T-helper 2 cell treated with Interferon-gamma antibody and Interleukin-4, amounts not matched to agents 100 ng/mL and 5 ng/mL, for 36 hours (primary cell): ENCODE measurements around the gene PRF1. TPM values are rescaled to one million over a fixed set of nuclear protein-coding genes. Genes with fewer than 3 reads are reported as not detected.
"Not testable (repeated sequence)": the region's sequence is repeated elsewhere in the genome, so short reads cannot be mapped to it uniquely, and the experiment has no call there.

Source experiments
- intact Hi-C: fragments of 100-400 bp; cut with micrococcal nuclease; formaldehyde crosslinking; loops from one replicate; pipeline ENCODE4 v1.15.1; 2023
- total RNA-seq: library from RNA; stranded (reverse); gene quantifications from 2 replicates; pipeline ENCODE4 v1.2.3, GENCODE V29; 2022

The PRF1 gene
- total RNA-seq, 1 donor from 2014 or later = 78.3 TPM

DNA sequence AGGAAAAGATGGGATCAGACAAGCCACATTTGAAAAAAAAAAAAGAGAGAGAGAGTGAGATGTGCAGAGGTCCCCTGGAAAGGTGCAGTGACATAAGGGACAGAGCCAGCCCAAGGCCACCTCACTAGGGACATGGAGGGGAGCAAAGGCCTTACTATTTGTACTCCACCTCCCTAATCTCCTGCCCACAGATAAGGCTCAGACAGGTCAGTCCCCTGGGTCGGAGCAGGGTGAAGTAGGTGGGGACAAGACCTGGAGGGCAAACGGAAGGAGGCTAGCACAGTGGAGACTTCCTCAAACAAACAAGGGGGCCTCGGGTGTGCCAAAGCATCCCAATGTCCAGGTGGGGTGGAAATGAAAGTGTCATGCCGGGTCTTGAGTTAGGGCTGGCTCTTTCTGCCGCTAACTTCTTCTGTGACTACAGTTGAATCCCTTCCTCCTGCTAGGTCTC, 7.0 kb downstream of the PRF1 start:
- intact Hi-C loops = no loop called here

DNA sequence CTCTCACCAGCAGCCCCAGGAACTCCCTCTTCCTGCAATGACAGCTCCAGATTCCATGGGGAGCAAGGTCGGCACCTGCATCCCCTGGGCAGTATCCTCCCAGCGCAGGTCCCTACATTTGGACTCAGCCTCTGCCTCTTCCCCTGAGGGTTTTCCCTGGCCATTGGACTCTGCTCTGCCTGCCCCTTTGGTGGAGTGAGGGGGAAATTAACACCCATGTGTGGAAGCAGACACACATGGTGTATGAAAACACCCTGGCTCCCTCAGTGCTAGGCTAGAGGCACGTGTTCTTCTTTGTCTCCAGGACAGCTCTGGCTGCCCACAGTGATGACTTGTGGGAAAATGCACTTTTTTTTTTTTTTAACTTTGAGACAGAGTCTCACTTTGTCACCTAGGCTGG, 8.4 kb downstream of the PRF1 start:
- intact Hi-C loops = no loop called here

DNA sequence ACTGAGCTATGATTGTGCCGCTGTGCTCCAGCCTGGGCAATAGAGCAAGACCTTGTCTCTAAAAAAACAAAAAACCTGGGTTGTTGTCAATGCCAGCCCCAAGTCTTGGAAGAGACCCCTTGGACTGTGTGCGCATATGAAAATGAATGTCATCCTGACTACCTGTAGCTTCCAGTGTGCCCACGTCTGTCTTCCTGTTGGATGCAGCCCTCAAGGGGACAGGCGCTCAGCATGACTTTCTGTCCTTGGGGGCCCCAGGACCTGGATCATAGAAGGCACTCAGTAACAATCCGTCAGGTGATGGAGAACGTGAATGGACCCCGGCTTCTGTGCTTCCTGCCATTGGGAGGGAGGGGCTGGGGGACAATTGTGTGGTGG, 9.0 kb downstream of the PRF1 start:
- intact Hi-C loops = no loop called here

DNA sequence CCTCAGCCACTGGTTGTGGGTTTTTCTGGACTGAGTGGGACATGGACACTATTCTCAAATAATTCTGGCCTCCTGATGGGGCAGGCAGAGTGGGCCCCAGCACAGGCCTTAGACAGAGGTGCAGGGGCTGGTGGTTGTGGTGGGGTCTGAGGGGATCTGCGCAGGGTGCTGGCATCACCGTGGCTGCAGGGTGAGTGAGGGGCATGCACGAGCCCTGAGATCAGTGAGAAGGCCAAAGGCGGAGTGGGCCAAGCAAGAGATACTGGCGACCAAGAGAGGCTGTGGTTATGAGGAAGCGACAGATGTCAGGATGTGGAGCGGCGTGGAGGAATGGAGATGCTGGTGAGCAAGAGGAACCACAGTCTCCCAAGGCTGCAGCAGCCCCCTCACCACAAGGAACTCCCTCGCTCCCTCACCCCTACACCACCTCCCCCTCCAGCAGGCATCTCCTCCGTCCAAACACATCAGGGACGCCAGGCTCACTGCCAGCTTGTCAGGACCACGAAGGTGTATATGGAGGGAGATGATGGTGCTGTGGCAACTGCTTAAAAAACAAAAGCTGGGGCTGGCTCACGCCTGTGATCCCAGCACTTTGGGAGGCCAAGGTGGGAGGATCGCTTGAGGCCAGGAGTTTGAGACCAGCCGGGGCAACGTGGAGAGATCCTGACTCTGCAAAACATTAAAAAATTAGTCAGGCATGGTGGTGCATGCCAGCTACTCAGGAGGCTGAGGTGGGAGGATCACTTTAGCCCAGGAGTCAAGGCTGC, 9.6 kb downstream of the PRF1 start:
- intact Hi-C loops = no loop called here

DNA sequence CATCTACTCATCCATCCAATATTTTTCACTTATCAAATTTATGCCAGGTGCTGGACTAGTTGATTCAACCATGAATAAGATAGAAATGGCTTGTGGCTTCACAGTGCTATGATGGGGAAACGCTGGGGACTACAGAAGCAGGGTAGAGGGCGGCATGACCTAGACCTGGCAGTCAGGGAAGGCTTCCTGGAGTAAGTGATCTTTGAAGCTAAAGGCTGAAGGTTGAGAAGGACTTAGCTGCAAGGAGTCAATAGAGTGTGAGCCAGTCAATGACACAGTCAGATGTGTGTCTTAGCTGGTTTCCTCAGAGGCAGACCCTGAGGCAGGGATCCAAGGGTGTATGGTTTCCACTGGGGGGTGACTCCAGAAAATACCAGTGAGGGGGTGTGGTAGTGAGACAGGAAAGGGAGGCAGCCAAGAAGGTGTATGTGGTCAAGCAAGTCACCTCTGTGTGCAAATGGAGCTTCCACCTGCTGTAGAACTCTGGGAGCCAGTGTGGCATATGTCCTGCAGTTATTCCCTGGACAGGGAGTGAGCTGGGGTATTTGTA, 10.3 kb downstream of the PRF1 start:
- intact Hi-C loops = no loop called here

DNA sequence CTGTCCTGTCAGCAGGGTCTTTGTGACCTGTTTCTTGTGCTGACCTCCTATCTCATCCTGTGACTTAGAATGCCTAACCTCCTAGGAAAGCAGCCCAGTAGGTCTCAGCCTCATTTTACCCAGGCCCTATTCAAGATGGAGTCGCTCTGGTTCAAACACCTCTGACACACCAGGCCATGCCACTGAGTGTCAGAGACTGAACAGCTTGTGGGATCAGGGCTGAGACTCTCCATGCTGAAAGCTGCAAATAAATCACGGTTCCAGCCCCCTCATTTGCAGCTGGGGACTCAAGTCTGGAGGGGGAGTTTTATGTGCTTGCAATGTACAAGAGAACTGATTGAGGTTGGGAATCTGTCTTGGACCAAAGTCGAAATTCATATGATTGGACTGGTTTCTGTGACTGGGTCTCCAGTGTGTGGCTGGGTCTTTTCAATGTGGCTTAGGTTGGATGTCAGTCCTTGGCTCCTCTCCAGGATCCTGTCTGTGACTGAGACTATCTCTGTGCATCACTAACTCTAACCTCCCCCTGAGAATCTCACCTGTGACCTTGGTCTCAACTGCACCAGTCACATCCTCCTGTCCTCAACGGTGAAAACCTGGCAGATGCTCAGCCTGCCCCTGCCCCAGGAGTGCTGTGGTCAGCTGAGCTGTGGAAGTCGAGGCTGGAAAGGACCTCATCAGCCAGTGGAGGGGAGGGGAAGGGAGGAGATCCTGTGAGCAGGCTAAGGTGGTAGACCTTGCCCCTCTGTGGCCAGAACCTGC, 11.7 kb downstream of the PRF1 start:
- intact Hi-C loops = no loop called here

DNA sequence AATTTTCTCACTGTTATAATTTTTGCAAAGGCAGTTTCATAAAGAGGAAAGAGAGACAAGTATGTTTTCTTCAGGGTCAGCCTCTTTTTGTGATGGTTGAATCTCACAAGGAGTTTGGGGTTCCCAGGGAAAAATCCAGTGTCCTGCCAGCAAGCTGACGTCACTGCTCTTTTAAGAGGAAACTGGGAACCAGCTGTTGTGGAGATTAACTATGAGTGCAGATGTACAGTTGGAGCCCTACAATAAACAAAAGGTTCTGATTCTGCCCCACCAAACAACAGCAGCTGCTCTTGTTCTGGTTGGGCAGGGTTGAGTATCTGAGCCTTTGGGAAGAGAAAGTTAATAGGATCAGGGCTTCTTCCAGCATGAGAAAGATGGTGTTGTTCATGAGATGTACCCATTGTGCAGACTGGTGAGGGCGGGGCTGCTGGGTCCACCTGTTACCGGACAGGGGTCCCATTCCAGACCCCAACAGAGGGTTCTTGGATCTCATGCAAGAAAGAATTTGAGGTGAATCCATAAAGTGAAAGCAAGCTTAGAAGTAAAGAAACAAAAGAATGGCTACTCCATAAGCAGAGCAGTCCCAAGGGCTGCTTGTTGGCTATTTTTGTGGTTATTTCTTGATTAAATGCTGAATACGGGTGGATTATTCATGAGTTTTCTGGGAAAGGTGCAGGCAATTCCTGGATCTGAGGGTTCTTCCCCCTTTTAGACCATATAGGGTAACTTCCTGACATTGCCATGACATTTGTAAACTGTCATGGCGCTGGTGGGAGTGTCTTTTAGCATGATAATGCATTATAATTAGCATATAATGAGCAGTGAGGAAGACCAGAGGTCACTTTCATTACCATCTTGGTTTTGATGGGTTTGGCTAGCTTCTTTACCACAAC, 12.5 kb downstream of the PRF1 start:
- intact Hi-C loops = no loop called here

DNA sequence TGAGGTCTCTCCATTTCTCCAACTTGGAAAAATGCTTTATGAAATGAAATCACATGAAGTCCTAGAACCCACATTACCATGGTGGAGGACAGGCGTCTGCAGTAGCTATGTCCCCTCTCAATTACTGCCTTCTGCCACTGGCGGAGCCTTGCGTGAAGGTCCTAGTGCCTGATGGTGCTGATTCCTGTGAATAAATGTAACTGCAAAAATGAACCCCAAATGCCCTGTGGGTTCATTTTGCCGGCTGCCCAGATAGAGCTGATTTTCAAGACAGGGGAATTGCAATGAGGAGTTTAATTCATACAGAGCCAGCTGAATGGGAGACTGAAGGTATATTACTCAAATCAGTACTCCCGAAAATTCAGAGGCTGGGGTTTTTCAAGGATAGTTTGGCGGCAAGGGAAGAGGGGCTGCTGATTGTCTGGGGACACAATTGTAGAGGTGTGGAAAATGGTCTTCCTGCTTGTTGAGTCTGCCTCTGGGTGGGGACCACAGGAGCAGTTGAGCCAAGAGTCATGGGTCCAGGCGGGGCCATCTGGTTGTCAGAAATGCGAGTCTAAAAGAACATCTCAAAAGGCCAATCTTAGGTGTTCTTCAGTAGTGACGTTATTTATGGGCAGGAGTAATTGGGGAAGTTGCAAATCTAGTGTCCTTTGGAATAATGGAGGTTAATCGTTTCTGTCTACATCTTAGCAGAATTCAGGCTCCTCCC, 13.5 kb downstream of the PRF1 start:
- intact Hi-C loops = no loop called here

DNA sequence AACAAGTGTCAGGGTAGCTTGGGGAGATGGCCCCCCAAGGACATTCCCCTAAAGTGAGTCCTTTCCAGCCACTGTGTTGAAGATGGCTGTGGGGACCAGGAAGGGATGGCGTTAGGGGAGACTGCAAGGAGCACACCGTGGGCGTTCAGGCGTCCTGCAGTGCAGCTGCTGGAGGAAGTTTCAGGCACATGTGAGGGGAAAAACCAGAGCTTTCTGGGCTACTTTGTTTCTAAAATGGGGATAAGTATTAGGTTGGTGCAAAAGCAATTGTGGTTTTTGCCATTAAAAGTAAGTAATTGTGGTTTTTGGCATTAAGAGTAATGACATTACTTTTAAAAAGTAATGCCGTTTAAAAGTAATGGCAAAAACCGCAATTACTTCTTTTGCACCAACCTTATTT, 14.3 kb downstream of the PRF1 start:
- intact Hi-C loops = no loop called here

DNA sequence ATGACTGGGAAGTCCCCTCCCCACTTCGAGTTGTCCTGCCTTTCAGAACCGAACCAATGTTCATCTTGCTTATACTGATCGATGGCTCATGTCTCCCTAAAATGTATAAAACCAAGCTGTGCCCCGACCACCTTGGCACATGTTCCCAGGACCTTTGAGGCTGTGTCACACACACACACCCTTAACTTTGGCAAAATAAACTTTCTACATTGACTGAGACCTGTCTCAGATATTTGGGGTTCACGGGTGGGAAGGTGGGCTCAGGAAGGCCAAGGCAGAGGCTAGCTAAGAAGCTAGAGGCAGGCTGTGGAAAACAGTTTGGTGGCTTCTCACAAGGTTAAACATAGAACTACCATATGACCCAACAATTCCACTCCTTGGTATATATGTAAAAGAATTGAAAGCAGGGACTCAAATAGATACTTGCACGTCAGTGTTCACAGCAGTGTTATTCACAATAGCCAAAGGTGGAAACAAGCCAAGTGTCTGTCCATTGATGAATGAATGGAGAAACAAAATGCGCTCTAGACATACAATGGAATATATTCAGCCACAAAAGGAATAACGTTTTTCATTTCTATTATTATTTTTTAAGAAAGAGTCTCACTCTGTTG, 15.4 kb downstream of the PRF1 start:
- intact Hi-C loops = no loop called here

DNA sequence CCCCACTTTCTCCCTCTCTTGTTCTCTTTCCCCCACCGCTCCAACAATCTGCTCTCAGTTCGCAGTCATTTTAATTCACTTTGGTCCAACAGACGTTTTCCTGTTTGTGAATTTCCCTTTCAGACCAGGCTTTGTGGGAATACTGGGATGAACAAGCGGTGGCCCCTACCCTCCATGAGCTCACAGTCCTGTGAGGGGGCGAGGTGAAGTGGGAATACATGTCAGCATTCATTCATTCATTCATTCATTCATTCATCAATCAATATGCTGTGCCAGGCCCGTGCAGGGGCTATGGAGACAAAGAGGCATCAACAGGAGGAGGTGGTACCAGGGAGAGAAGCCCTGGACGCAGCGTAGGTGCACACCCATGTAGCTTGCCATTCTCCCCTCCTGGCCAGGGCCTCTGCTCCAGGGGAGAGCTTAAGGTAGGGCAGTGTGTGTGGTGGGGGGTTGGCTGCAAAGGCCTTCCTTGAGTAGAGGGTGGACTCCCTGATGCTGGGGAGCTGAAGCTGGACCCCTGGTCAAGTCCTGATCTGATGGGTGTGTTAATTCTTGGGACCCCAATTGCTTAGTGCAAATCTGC, 16.1 kb downstream of the PRF1 start:
- intact Hi-C loops = no loop called here

DNA sequence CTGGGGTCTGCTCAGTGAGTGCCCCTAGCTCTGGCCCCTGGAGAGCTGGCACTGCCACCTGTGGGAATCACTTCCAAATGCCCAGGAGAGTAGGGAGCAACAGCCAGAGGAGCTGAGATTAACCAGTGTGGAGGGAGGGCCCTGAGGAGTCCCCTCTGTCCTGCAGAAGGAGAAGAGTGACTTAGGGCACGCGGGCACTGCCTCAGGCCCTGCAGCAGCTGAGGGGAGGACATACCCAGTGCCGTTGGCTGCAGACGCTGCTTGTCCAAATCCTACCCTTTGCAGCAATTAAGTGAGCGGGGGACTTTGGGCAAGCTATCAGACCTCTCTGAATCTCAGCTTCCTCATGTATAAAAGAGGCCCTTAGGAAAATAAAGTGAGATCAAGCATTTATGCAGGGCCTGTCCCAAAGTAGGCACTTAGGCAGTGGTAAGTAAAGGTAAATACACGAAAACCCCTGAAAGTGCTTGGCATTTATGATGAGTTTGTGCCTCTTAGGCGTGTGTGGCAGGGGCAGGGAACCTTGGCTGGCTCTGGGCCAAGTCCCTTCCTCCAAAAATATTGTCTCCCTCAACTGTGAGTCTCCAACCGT, 16.9 kb downstream of the PRF1 start:
- intact Hi-C loops = no loop called here

DNA sequence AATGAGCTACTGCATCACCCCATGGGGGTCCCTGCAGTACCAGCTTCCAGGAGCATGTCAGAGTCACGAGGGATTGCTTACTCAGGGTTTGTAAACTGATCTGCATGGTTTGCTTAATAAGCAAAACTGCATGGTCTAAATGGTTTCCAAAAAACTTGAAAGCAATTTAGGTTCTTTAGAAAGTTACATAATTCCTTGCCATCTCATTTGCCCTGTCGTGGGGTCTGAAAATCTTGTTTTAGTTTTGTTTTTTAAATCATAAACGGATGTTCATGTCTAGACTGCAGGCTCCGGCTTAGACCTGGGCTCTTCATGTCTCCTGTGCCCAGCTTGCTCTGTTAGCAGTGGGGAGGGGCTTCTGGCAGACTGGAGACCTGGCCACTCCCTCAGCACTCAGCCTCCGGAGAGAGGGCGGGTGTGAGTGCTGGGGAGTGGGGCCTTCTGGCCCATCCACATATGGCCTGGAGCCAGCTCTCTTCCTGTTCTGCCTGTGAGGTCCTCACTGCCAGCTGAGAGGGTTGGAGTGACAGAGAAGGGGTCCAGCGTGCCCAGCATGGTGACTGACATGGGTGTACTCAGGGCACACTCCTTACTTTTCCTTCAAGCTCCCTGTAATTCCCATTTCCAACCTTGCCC, 17.5 kb downstream of the PRF1 start:
- intact Hi-C loops = no loop called here

DNA sequence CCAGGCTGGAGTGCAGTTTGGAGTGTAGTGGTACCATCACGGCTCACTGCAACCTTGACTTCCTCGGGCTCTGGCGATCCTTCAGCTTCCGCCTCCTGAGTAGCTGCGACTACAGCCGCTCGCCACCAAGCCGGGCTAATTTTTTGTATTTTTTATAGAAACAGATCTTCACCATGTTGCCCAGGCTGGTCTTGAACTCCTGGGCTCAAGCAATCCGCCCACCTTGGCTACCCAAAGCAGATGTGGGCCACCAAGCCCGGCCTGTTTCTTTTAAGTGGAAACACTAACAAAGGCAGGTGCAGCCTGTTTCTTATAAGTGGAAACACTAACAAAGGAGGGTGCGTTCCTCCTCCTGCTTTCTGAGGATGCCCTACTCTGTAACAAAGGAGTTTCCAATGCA, 18.2 kb downstream of the PRF1 start:
- intact Hi-C loops = no loop called here

DNA sequence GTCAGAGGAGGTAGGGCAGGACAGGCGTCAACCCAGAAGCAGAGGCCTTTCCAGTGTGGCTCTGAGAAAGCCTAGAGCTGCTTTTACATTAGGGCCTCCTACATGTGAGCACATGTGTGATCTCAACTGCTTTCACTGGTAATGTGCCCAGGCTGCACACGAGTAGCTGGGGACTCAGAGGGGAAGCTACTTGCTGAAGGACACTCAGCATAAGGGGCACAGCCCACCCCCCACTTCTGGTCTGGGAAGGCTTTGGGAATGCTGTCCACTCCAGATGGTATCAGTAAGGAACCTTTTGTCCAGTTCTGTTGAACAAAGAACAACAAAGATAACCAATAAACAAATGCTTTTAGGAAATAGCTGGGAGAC, 18.9 kb downstream of the PRF1 start:
- intact Hi-C loops = no loop called here

DNA sequence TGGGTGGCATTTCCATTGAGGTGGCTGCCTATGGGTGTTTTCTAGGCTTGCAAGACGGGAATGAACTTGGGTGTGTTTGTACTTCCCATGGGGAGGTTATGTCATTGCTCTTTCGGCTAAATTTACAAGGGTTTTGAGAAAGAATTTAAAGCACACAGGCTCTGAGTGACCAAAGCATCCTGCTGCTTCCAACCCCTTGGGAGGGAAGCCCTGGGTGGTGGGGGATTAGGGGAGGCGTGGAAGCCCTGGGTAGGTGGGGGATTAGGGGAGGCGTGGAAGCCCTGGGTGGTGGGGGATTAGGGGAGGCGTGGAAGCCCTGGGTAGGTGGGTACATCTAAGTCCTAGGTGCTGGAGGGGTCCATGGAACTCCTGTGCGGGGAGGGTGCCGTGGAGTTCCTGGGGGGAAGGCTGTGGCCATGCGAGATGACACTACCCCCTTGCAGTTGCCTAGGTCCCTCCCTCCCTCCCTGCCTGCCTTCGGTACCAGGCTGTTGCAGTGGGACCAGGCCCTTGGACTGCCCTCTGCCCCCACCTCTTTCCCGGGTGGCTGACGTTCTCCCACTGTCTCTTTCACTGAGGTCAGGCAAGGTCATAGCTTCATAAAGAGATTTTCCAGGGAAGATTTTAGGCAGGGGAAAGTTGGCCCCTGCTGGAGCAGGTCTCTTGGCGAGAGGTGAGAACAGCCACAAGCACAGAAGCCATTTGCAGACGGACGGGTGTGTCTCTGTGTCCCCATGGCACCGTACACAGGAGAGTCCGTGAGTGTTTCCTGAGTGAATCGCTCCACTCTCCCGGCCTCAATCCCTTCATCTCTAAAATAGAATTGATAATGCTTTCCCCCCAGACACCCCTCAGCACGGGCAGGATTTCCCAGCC, 19.5 kb downstream of the PRF1 start:
- intact Hi-C loops = no loop called here

DNA sequence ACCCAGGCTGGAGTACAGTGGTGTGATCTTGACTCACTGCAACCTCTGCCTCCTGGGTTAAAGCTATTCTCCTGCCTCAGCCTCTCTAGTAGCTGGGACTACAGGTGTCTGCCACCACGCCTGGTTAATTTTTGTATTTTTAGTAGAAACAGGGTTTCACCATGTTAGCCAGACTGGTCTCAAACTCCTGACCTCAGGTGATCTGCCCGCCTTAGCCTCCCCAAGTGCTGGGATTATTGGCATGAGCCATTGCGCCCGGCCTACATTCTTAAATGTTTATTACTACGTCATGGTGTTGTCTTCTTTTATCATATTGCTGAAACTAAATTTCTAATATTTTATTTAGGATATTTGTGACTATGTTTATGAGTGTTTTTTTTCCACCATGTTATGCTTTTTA, 21.4 kb downstream of the PRF1 start:
- intact Hi-C loops = not testable (repeated sequence)
